ENCODE results near the gene RGS6. TPM values are rescaled to one million over a fixed set of nuclear protein-coding genes. Genes with fewer than 3 reads are reported as not detected.

RGS6 gene
- total RNA-seq, 4 donors from 2014 or later: 7.6 to 25.3 (median 17.2) TPM

- no peak for DNase-seq
- intact Hi-C loops (cut with DNase I): no loop called here
- Histone ChIP-seq H3K27me3 (no peaks in the 10 kb centered on the region), H3K4me1 (no peaks in the 10 kb centered on the region), H3K27ac (no peak overlapping the region), H3K36me3 (no peaks in the 10 kb centered on the region), H3K4me3 (replicated peaks in 1 of 3) (no peak overlapping the region), H3K9me3 (no peaks in the 10 kb centered on the region)
- 66 to 70% methylated on average over 4 of the region's 4 CpGs for WGBS, 2 donors
- TF ChIP-seq CTCF (IDR thresholded peaks at IDR 0.05): no peak
- TF ChIP-seq POLR2A (IDR thresholded peaks at IDR 0.05): no peak
These were observed 264.2 kb downstream of the RGS6 start for GRCh38 chr14:72196237-72197015.

- TF ChIP-seq CTCF (IDR thresholded peaks at IDR 0.05): no peak
- no peak for TF ChIP-seq POLR2A (IDR thresholded peaks at IDR 0.05)
- intact Hi-C loops (cut with DNase I): no loop called here
- Histone ChIP-seq H3K9me3 (no peaks in the 10 kb centered on the region), H3K4me1 (no peaks in the 10 kb centered on the region), H3K27me3 (no peaks in the 10 kb centered on the region), H3K36me3 (no peaks in the 10 kb centered on the region), H3K4me3 (replicated peaks in 1 of 3) (no peak overlapping the region), H3K27ac (no peak overlapping the region)
- DNase-seq: no peak
These were observed 269.4 kb downstream of the RGS6 start for GRCh38 chr14:72201645-72202044.

- no peak for DNase-seq
- WGBS, 2 donors: 77 to 84% methylated on average over 4 of the region's 4 CpGs
- Histone ChIP-seq H3K27me3 (no peaks in the 10 kb centered on the region), H3K9me3 (no peaks in the 10 kb centered on the region), H3K4me1 (no peaks in the 10 kb centered on the region), H3K4me3 (replicated peaks in 1 of 3) (no peak overlapping the region), H3K36me3 (no peaks in the 10 kb centered on the region), H3K27ac (no peak overlapping the region)
- intact Hi-C loops (cut with DNase I): no loop called here
- no peak for TF ChIP-seq POLR2A (IDR thresholded peaks at IDR 0.05)
- no peak for TF ChIP-seq CTCF (IDR thresholded peaks at IDR 0.05)
These were observed 281.2 kb downstream of the RGS6 start for GRCh38 chr14:72213424-72213823.

- WGBS, 2 donors: 85 to 91% methylated on average over 2 of the region's 2 CpGs
These were observed 282.9 kb downstream of the RGS6 start for GRCh38 chr14:72215080-72215479.

More at GRCh38 chr14:72215080-72215479, 282.9 kb downstream of the RGS6 start:
- no peak overlapping the region for H3K27ac ChIP-seq
- TF ChIP-seq POLR2A (IDR thresholded peaks at IDR 0.05) (no peak), CTCF (IDR thresholded peaks at IDR 0.05) (no peak)
- H3K27me3 ChIP-seq: no peaks in the 10 kb centered on the region
- no peaks in the 10 kb centered on the region for H3K4me1 ChIP-seq
- intact Hi-C loops (cut with DNase I): no loop called here
- no peak for DNase-seq
- no peak overlapping the region for H3K4me3 ChIP-seq (replicated peaks in 1 of 3)
- no peaks in the 10 kb centered on the region for H3K9me3 ChIP-seq
- no peaks in the 10 kb centered on the region for H3K36me3 ChIP-seq

All from thyroid gland (tissue), 4 donors.